OCI-LY7 (cell line): ENCODE measurements around the gene OR2T11. TPM values are rescaled to one million over a fixed set of nuclear protein-coding genes. Genes with fewer than 3 reads are reported as not detected.

Experiments
- BruUV-seq: library from RNA; stranded (reverse); fragments of 400-500 nt; replicated peaks from 2 replicates; lab custom pipeline; 2021; lab: Mats Ljungman, UMichigan
- CTCF ChIA-PET: fragments of 300-600 bp; sonication (Branson Sonifier 250); formaldehyde crosslinking; loops from one replicate; lab custom pipeline; 2022; ENCODE audit warnings: antibody characterized with exemption; ENCODE audit not compliant: unreplicated experiment; lab: Charles Lee
- POLR2A ChIA-PET: fragments of 300-600 bp; sonication (Branson Sonifier 250); formaldehyde crosslinking; loops from one replicate; lab custom pipeline; 2022; ENCODE audit warnings: antibody characterized with exemption; lab: Charles Lee
- DNase-seq: peaks from one replicate; pipeline ENCODE4 v3.0.0-alpha.2; 2015; ENCODE audit warnings: low spot score
- H2AFZ ChIP-seq: fragments of 200-600 bp; sonication (generic), shearing (Covaris generic); 2 replicates; pipeline ENCODE4 v1.6.1; 2014; ENCODE audit warnings: mild to moderate bottlenecking, antibody characterized with exemption, low read length, moderate library complexity
- H3K27ac ChIP-seq: fragments of 200-600 bp; sonication (generic); 2 replicates; pipeline ENCODE4 v1.5.1; 2014; ENCODE audit warnings: mixed run types, low read depth, mild to moderate bottlenecking, moderate library complexity, low read length, inconsistent platforms; ENCODE audit not compliant: poor library complexity, severe bottlenecking
- H3K36me3 ChIP-seq: fragments of 200-600 bp; sonication (generic); 2 replicates; pipeline ENCODE4 v1.6.1; 2014; ENCODE audit warnings: mild to moderate bottlenecking, antibody characterized with exemption, low read length, moderate library complexity, mixed read lengths; ENCODE audit not compliant: insufficient read depth
- H3K4me1 ChIP-seq: fragments of 200-600 bp; sonication (generic); 2 replicates; pipeline ENCODE4 v1.5.1; 2014; ENCODE audit warnings: mild to moderate bottlenecking, low read length; ENCODE audit not compliant: insufficient read depth, poor library complexity, severe bottlenecking
- H3K4me2 ChIP-seq: fragments of 200-600 bp; sonication (generic); 2 replicates; pipeline ENCODE4 v1.6.1; 2014; ENCODE audit warnings: mild to moderate bottlenecking, low read length
- H3K4me3 ChIP-seq: fragments of 200-600 bp; sonication (generic); 2 replicates; pipeline ENCODE4 v1.5.1; 2014; ENCODE audit warnings: mild to moderate bottlenecking, low read depth, low read length; ENCODE audit not compliant: poor library complexity, severe bottlenecking
- H3K79me2 ChIP-seq: fragments of 200-600 bp; sonication (generic); 2 replicates; pipeline ENCODE4 v1.6.1; 2016; ENCODE audit warnings: low read depth, mild to moderate bottlenecking, low read length, moderate library complexity, mixed read lengths; ENCODE audit not compliant: insufficient read depth
- H3K9me2 ChIP-seq: fragments of 200-600 bp; sonication (generic); 2 replicates; pipeline ENCODE4 v1.6.1; 2016; ENCODE audit warnings: mild to moderate bottlenecking, low read length, mixed read lengths; ENCODE audit not compliant: insufficient read depth
- H3K9me3 ChIP-seq: fragments of 200-600 bp; sonication (generic); 2 replicates; pipeline ENCODE4 v1.6.1; 2014; ENCODE audit warnings: mild to moderate bottlenecking, mixed run types, low read length, mixed read lengths
- H4K20me1 ChIP-seq: fragments of 200-600 bp; sonication (generic); 2 replicates; pipeline ENCODE4 v1.6.1; 2014; ENCODE audit warnings: mild to moderate bottlenecking, antibody characterized with exemption, low read length, moderate library complexity, mixed read lengths; ENCODE audit not compliant: insufficient read depth
- CTCF ChIP-seq: fragments of 200-600 bp; sonication (generic); conservative IDR thresholded peaks from 2 replicates; pipeline ENCODE4 v1.5.1; 2014; ENCODE audit warnings: mild to moderate bottlenecking, antibody characterized with exemption, low read length, moderate library complexity, mixed read lengths
- EZH2phosphoT487 ChIP-seq: fragments of 200-600 bp; sonication (generic); IDR thresholded peaks from 2 replicates; pipeline ENCODE4 v1.6.1; 2018; ENCODE audit warnings: low read depth, borderline replicate concordance, mild to moderate bottlenecking, mixed run types, antibody characterized with exemption, low read length, moderate library complexity, mixed read lengths
- intact Hi-C: fragments of 100-400 bp; cut with micrococcal nuclease; formaldehyde crosslinking; loops from one replicate; pipeline ENCODE4 v1.10.0; 2022; ENCODE audit not compliant: unreplicated experiment
- total RNA-seq, 2 experiments: library from RNA; depleted of rRNA in 1 of 2; stranded (reverse); fragments of >200 nt in 1 of 2; shearing (Covaris generic) in 1 of 2; gene quantifications; 2 replicates each; pipeline ENCODE4 v1.2.3, GENCODE V29; 2014 to 2022

OR2T11 gene
- total RNA-seq, 2 experiments from 2014 or later = not detected

GRCh38 chr1:248592655-248593054 lies 42.2 kb downstream of the OR2T11 start:
- Histone ChIP-seq H4K20me1 (no peaks in the 10 kb centered on the region), H3K9me3 (no peaks in the 10 kb centered on the region), H3K4me2 (no peak overlapping the region), H3K4me1 (no peaks in the 10 kb centered on the region), H3K79me2 (no peaks in the 10 kb centered on the region), H3K9me2 (no peaks in the 10 kb centered on the region), H3K27ac (no peak overlapping the region), H3K36me3 (no peaks in the 10 kb centered on the region), H2AFZ (no peak overlapping the region), H3K4me3 (no peak overlapping the region)
- no peak for DNase-seq
- BruUV-seq = no TSS peak
- TF ChIP-seq CTCF (no peak), EZH2phosphoT487 (no peak)
- ChIA-PET POLR2A (no interaction called here), CTCF (no interaction called here)
- intact Hi-C loops = no loop called here

GRCh38 chr1:248590055-248590454 lies 44.8 kb downstream of the OR2T11 start:
- Histone ChIP-seq H3K9me2 (no peaks in the 10 kb centered on the region), H3K27ac (no peak overlapping the region), H3K4me2 (no peak overlapping the region), H2AFZ (no peak overlapping the region), H3K4me3 (no peak overlapping the region), H3K9me3 (no peaks in the 10 kb centered on the region), H3K4me1 (no peaks in the 10 kb centered on the region), H3K79me2 (no peaks in the 10 kb centered on the region), H3K36me3 (no peaks in the 10 kb centered on the region), H4K20me1 (no peaks in the 10 kb centered on the region)
- no peak for DNase-seq
- ChIA-PET POLR2A (no interaction called here), CTCF (no interaction called here)
- intact Hi-C loops = no loop called here
- no TSS peak for BruUV-seq
- TF ChIP-seq EZH2phosphoT487 (no peak), CTCF (no peak)

GRCh38 chr1:248589334-248589733 lies 45.6 kb downstream of the OR2T11 start:
- no peaks in the 10 kb centered on the region for H3K79me2 ChIP-seq
- ChIA-PET CTCF (no interaction called here), POLR2A (interaction anchor here (0.5 to 0.7 kb wide), 2 partner anchors 128 to 880 kb away, joined by 3 read pairs; no protein-coding TSS in a partner anchor)
- no peaks in the 10 kb centered on the region for H3K9me2 ChIP-seq
- H3K36me3 ChIP-seq = no peaks in the 10 kb centered on the region
- intact Hi-C loops = no loop called here
- H4K20me1 ChIP-seq = no peaks in the 10 kb centered on the region
- H3K9me3 ChIP-seq = no peaks in the 10 kb centered on the region
- DNase-seq = no peak
- H3K4me2 ChIP-seq = no peak overlapping the region
- H3K27ac ChIP-seq = no peak overlapping the region
- no TSS peak for BruUV-seq
- TF ChIP-seq CTCF (no peak), EZH2phosphoT487 (no peak)
- H2AFZ ChIP-seq = no peak overlapping the region
- H3K4me3 ChIP-seq = no peak overlapping the region
- no peaks in the 10 kb centered on the region for H3K4me1 ChIP-seq
